Gastrocnemius medialis (tissue), 4 donors: ENCODE measurements around the gene CDKN2AIP.

Experiments used
- CTCF ChIP-seq, 5 experiments: fragments of 450-650 bp in 3 of 5; fragments of 200-600 bp in 2 of 5; sonication (generic) in 2 of 5; IDR thresholded peaks in 4 of 5; conservative IDR thresholded peaks in 1 of 5; 1 replicate in 4 of 5; 2 replicates in 1 of 5; pipeline ENCODE4 v1.5.1; 2016 to 2019; ENCODE audit warnings: antibody characterized with exemption in 5 of 5, mild to moderate bottlenecking in 3 of 5, moderate library complexity in 3 of 5
- POLR2A ChIP-seq, 2 donors: fragments of 450-650 bp; IDR thresholded peaks; one replicate each; pipeline ENCODE4 v1.6.1; 2017; ENCODE audit warnings: antibody characterized with exemption in 2 of 2, mild to moderate bottlenecking in 2 of 2, moderate library complexity in 2 of 2

- no peak for TF ChIP-seq CTCF (IDR thresholded peaks at IDR 0.05 in 4 of 5, conservative IDR thresholded peaks at IDR 0.05 in 1 of 5)
- no peak for TF ChIP-seq POLR2A (IDR thresholded peaks at IDR 0.05)
These were observed 4.0 kb downstream of the CDKN2AIP start for GRCh38 chr4:183448436-183448835.
